CD4-positive, alpha-beta memory T cell (primary cell): Measurements from ENCODE around the gene HMGN4. TPM values are rescaled to one million over a fixed set of nuclear protein-coding genes. Genes with fewer than 3 reads are reported as not detected.

ENCODE experiments used
- CTCF ChIA-PET: fragments of 350-600 bp; sonication (Branson Sonifier 250); formaldehyde crosslinking; loops from one replicate; lab custom pipeline; 2021; ENCODE audit warnings: inconsistent platforms; ENCODE audit not compliant: partially characterized antibody; lab: Charles Lee
- POLR2A ChIA-PET: fragments of 350-600 bp; sonication (Branson Sonifier 250); formaldehyde crosslinking; loops from one replicate; lab custom pipeline; 2021; ENCODE audit not compliant: partially characterized antibody; lab: Charles Lee
- DNase-seq, 5 donors: peaks; one replicate each; pipeline versions ENCODE4 v3.0.0 to v3.0.0-alpha.2; 2020 to 2022; ENCODE audit warnings: mixed read lengths in 1 of 5
- H3K27ac ChIP-seq: one replicate; pipeline ENCODE4 v1.7.0; 2013; ENCODE audit warnings: low read depth, low read length
- H3K27me3 ChIP-seq: 2 replicates; pipeline ENCODE4 v1.7.0; 2013; ENCODE audit warnings: mild to moderate bottlenecking, low read length, moderate library complexity; ENCODE audit not compliant: insufficient read depth
- H3K36me3 ChIP-seq: 2 replicates; pipeline ENCODE4 v1.7.0; 2013; ENCODE audit warnings: mild to moderate bottlenecking, low read length, moderate library complexity; ENCODE audit not compliant: insufficient read depth
- H3K4me1 ChIP-seq: 2 replicates; pipeline ENCODE4 v1.7.0; 2013; ENCODE audit warnings: mild to moderate bottlenecking, low read length, moderate library complexity; ENCODE audit not compliant: insufficient read depth
- H3K4me3 ChIP-seq, 2 donors: one replicate each; pipeline ENCODE4 v1.7.0; 2013; ENCODE audit warnings: low read length in 2 of 2, mild to moderate bottlenecking in 1 of 2
- H3K9me3 ChIP-seq, 2 donors: one replicate each; pipeline ENCODE4 v1.7.0; 2013; ENCODE audit warnings: low read length in 2 of 2, control low read depth in 1 of 2; ENCODE audit not compliant: control insufficient read depth in 1 of 2
- H3K27ac Mint-ChIP-seq, 7 donors: one replicate each; pipeline ENCODE4 v1.8.0; 2020 to 2021; ENCODE audit warnings: mixed read lengths in 7 of 7, mild to moderate bottlenecking in 6 of 7, inconsistent platforms in 3 of 7, moderate library complexity in 3 of 7
- H3K27me3 Mint-ChIP-seq, 2 donors: one replicate each; pipeline ENCODE4 v1.8.0; 2020 to 2021; ENCODE audit warnings: mixed read lengths in 2 of 2
- H3K36me3 Mint-ChIP-seq, 2 donors: one replicate each; pipeline ENCODE4 v1.8.0; 2020 to 2021; ENCODE audit warnings: mixed read lengths in 2 of 2, inconsistent platforms in 1 of 2, mild to moderate bottlenecking in 1 of 2
- H3K4me1 Mint-ChIP-seq, 4 donors: one replicate each; pipeline ENCODE4 v1.8.0; 2020 to 2021; ENCODE audit warnings: mixed read lengths in 4 of 4, mild to moderate bottlenecking in 1 of 4
- H3K4me3 Mint-ChIP-seq, 8 donors: one replicate each; pipeline ENCODE4 v1.8.0; 2020 to 2021; ENCODE audit warnings: mixed read lengths in 8 of 8, mild to moderate bottlenecking in 7 of 8, moderate library complexity in 6 of 8, inconsistent platforms in 3 of 8
- H3K9me3 Mint-ChIP-seq, 8 donors: one replicate each; pipeline ENCODE4 v1.8.0; 2020 to 2021; ENCODE audit warnings: mixed read lengths in 8 of 8, mild to moderate bottlenecking in 5 of 8, inconsistent platforms in 3 of 8, moderate library complexity in 1 of 8
- intact Hi-C: fragments of 100-400 bp; cut with micrococcal nuclease; formaldehyde crosslinking; loops from one replicate; pipeline ENCODE4 v1.15.1; 2023
- polyA plus RNA-seq, 2 donors: library from polyadenylated mRNA; unstranded; fragments of 300-500 nt; fragmentation: Illumina TruSeq; gene quantifications; one replicate each; pipeline ENCODE4 v1.2.3, GENCODE V29; 2021
- total RNA-seq, 2 experiments: library from RNA; stranded (reverse); gene quantifications; one replicate each; pipeline ENCODE4 v1.2.3, GENCODE V29; 2021

HMGN4 gene
- total and polyA plus RNA-seq, 4 experiments from 2014 or later: 102 to 305 (median 130) TPM

DNA sequence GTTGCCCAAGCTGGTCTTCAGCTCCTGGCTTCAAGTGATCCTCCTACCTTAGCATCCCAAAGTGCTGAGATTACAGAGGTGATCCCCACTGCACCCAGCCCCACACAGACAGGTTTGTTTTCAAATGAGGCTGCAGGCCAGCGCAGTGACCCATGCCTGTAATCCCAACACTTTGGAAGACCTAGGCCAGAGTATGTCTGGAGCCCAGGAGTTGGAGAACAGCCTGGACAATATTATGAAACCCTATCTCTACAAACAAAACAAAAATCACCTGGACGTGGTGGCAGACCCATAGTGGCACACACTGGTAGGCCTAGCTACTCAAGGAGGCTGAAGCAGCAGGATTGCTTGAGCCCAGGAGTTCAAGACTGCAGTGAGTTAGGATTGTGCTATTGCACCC lies 8.0 kb upstream of the HMGN4 start:
- POLR2A ChIA-PET: interaction anchor here (0.7 to 1.4 kb wide), 3 partner anchors 9 to 280 kb away, joined by 3 to 4 read pairs (median 4); a partner anchor contains a TSS
- peaks cover 3 to 4% of the 10 kb centered on the region in 2 donors for H3K27me3 Mint-ChIP-seq
- peaks cover 21 to 37% (median 29%) of the 10 kb centered on the region in 4 donors for H3K4me1 Mint-ChIP-seq
- Histone ChIP-seq H3K27ac (no peak overlapping the region), H3K9me3 (no peaks in the 10 kb centered on the region), H3K36me3 (no peaks in the 10 kb centered on the region), H3K4me1 (peaks cover 25% of the 10 kb centered on the region), H3K4me3 (no peak overlapping the region), H3K27me3 (no peaks in the 10 kb centered on the region)
- peak overlapping the region in 1 of 7 donors; percentile 72 for H3K27ac Mint-ChIP-seq
- DNase-seq: no peak
- no peak overlapping the region for H3K4me3 Mint-ChIP-seq
- intact Hi-C loops: loop anchor here (10.0 kb wide), 1 partner anchor 475 kb away; a partner anchor contains a TSS
- CTCF ChIA-PET: interaction anchor here (0.5 kb wide), 1 partner anchor 120 kb away, joined by 3 read pairs; no protein-coding TSS in a partner anchor
- H3K36me3 Mint-ChIP-seq: peaks cover 0 to 10% of the 10 kb centered on the region in 2 donors
- peaks cover 0 to 9% (median 2%) of the 10 kb centered on the region in 8 donors for H3K9me3 Mint-ChIP-seq

DNA sequence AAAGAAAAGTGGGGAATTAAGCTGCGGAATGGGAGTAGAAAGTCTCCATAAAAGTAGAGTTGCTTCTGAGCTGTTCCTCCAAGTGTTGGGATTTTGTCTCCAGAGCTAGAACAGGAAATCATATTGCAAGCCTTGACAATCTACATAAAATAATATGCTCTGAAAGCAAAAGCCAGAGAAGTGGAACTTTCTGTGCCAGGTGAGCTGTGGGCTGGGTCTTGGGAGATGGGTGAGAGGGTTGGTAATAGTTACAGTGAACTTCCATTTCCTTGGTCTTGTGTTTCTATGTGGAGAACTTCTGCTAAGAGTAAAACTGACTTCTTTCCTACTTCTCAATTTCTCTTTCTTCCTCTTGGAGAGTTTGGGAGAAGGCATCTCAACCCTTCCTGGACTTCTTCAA lies 6.3 kb upstream of the HMGN4 start:
- Histone ChIP-seq H3K9me3 (no peaks in the 10 kb centered on the region), H3K36me3 (no peaks in the 10 kb centered on the region), H3K27ac (peak overlapping the region; percentile 74), H3K4me3 (no peak overlapping the region), H3K27me3 (no peaks in the 10 kb centered on the region), H3K4me1 (peaks cover 39% of the 10 kb centered on the region)
- intact Hi-C loops: loop anchor here (1.0 to 10.0 kb wide), 5 partner anchors 11 to 477 kb away; a partner anchor contains a TSS
- Mint-ChIP-seq H3K4me3 (peak overlapping the region in 5 of 8 donors; percentile 5 to 99 (median 94)), H3K27me3 (peaks cover 3 to 4% of the 10 kb centered on the region in 2 donors), H3K4me1 (peaks cover 28 to 46% (median 35%) of the 10 kb centered on the region in 4 donors), H3K36me3 (peaks cover 0 to 14% of the 10 kb centered on the region in 2 donors), H3K27ac (peak overlapping the region; percentile 91 to 99 (median 96)), H3K9me3 (peaks cover 0 to 9% (median 2%) of the 10 kb centered on the region in 8 donors)
- peak in 1 of 5 donors; percentile 10 for DNase-seq
- POLR2A ChIA-PET: interaction anchor here (1.2 to 3.8 kb wide), 13 partner anchors 11 to 260 kb away, joined by 3 to 66 read pairs (median 8); a partner anchor contains a TSS
- CTCF ChIA-PET: interaction anchor here (0.7 to 2.6 kb wide), 7 partner anchors 10 to 190 kb away, joined by 3 to 14 read pairs (median 3); no protein-coding TSS in a partner anchor

DNA sequence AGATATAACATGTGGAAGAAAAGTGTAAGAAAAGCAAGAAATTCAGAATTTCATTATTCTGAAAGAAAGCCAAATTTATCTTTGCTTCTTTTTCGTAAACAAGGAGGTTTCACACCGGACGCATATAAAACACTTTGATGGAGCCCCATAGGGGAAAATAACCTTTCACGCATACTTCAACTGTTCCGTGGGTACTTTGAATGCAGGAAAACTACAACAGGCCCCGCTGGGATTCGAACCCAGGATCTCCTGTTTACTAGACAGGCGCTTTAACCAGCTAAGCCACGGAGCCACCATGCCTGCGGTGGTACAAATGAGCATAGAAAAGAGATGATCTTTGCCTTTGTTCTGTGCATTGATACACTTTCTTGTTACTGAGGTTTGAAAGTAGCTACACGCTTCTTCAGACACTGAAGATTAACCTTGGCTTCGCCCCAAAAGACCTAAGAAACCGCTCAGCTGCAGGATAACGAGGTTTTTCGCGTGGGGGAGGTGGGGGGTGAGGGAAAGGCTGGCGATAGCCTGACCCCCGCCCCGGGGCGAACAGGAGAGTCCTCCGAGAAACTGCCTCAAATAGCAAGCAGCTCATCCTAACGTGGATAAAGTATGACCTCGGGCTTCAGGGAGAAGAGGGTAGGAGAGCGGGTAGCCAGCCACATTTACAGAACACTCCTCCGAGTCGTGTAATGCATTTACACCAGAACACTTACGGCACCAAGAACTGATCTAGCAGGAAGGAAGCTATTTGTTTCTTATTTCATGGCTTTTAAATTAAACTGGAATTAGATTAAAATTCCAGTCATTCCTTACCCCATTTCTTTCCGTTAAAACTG lies 5.3 kb upstream of the HMGN4 start:
- Mint-ChIP-seq H3K4me1 (peaks cover 33 to 51% (median 40%) of the 10 kb centered on the region in 4 donors), H3K27me3 (peaks cover 6 to 9% of the 10 kb centered on the region in 2 donors), H3K27ac (peak overlapping the region; percentile 91 to 99 (median 96)), H3K36me3 (peaks cover 0 to 23% of the 10 kb centered on the region in 2 donors), H3K9me3 (peaks cover 0 to 16% (median 4%) of the 10 kb centered on the region in 8 donors), H3K4me3 (peak overlapping the region; percentile 94 to 99 (median 96))
- ChIA-PET POLR2A (interaction anchor here (0.7 to 3.8 kb wide), 36 partner anchors 9 to 1152 kb away, joined by 3 to 66 read pairs (median 5); a partner anchor contains a TSS), CTCF (interaction anchor here (0.7 to 2.6 kb wide), 18 partner anchors 9 to 357 kb away, joined by 3 to 14 read pairs (median 4); no protein-coding TSS in a partner anchor)
- Histone ChIP-seq H3K4me3 (peak overlapping the region; percentile 86 to 93), H3K9me3 (no peaks in the 10 kb centered on the region), H3K27me3 (no peaks in the 10 kb centered on the region), H3K36me3 (no peaks in the 10 kb centered on the region), H3K4me1 (peaks cover 41% of the 10 kb centered on the region), H3K27ac (peak overlapping the region; percentile 74)
- DNase-seq: peak; percentile 90 to 94 (median 91)
- intact Hi-C loops: loop anchor here (1.0 to 10.0 kb wide), 5 partner anchors 12 to 478 kb away; a partner anchor contains a TSS

DNA sequence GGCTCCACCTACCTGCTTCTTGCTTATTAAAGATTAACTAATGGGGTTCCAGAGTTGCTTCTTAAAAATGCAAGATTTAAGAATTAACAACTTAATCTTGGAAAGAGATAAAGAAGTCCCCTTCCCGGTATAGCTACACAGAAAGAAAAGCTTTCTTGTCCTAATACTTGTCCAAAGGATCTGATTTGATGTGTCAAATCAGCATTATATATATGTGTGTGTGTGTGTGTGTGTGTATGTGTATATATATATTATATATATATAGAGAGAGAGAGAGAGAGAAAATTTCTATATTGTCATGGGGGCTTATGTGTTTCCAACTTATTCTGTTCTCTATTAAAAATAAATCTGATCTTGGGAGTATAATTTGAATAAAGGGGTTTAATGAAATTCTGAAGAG lies 4.6 kb upstream of the HMGN4 start:
- Histone ChIP-seq H3K27me3 (no peaks in the 10 kb centered on the region), H3K4me3 (peak overlapping the region; percentile 86 to 93), H3K36me3 (no peaks in the 10 kb centered on the region), H3K27ac (peak overlapping the region; percentile 74), H3K9me3 (no peaks in the 10 kb centered on the region), H3K4me1 (peaks cover 41% of the 10 kb centered on the region)
- CTCF ChIA-PET: interaction anchor here (0.7 to 2.6 kb wide), 14 partner anchors 9 to 358 kb away, joined by 3 to 14 read pairs (median 4); no protein-coding TSS in a partner anchor
- H3K9me3 Mint-ChIP-seq: peaks cover 0 to 17% (median 4%) of the 10 kb centered on the region in 8 donors
- intact Hi-C loops: loop anchor here (10.0 kb wide), 1 partner anchor 479 kb away; a partner anchor contains a TSS
- H3K4me1 Mint-ChIP-seq: peaks cover 33 to 57% (median 42%) of the 10 kb centered on the region in 4 donors
- POLR2A ChIA-PET: interaction anchor here (0.7 to 3.8 kb wide), 33 partner anchors 9 to 1151 kb away, joined by 3 to 66 read pairs (median 5); a partner anchor contains a TSS
- peaks cover 0 to 28% of the 10 kb centered on the region in 2 donors for H3K36me3 Mint-ChIP-seq
- H3K27ac Mint-ChIP-seq: peak overlapping the region; percentile 91 to 99 (median 96)
- DNase-seq: no peak
- H3K4me3 Mint-ChIP-seq: peak overlapping the region; percentile 94 to 99 (median 96)
- peaks cover 7 to 10% of the 10 kb centered on the region in 2 donors for H3K27me3 Mint-ChIP-seq

DNA sequence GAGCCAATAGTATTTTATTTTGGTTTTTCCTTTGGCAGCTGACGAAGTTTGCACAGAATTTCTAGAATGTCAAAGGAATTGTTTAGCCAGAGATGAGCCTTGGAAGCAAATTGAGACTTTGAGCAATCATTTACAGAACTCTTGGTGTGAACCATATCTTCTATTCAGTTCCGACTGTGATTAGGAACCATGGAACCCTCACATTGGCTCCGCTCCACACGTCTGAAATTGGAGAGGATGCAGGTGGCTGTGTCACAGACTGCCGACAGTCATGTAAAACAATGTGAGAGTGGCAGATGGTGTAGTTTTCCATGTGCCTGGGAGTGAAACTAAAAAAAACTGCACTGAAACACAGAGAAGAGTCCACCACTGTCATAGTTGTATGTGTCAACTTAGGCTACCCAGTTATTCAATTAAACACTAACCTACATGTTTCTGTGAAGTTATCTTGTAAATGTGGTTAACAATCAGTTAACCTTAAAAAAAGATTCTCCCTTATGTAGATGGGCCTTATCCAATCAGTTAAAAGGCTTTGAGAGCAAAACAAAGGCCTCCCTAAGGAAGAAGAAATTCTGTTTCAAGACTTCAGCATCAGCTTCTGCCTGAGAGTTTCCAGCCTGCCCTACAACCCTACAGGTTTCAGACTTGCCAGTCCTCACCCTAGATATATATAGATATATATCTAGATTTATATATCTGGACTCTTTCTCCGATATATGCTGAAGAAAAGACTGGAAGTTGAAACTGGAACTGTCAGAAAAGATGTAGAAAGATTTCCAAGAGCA lies 3.3 kb upstream of the HMGN4 start:
- peaks cover 54% of the 10 kb centered on the region for H3K4me1 ChIP-seq
- peak overlapping the region in 3 of 7 donors; percentile 23 to 60 (median 47) for H3K27ac Mint-ChIP-seq
- peak overlapping the region in 3 of 8 donors; percentile 5 to 26 (median 7) for H3K4me3 Mint-ChIP-seq

More for the DNA sequence above, 3.3 kb upstream of the HMGN4 start:
- no peaks in the 10 kb centered on the region for H3K9me3 ChIP-seq
- no peak overlapping the region for H3K27ac ChIP-seq
- Mint-ChIP-seq H3K27me3 (peaks cover 7 to 10% of the 10 kb centered on the region in 2 donors), H3K36me3 (peaks cover 2 to 36% of the 10 kb centered on the region in 2 donors), H3K9me3 (peaks cover 0 to 17% (median 4%) of the 10 kb centered on the region in 8 donors), H3K4me1 (peaks cover 42 to 70% (median 51%) of the 10 kb centered on the region in 4 donors)
- intact Hi-C loops: loop anchor here (5.0 to 10.0 kb wide), 2 partner anchors 133 to 480 kb away; partner anchors contain the start of gene BTN3A1
- no peak overlapping the region for H3K4me3 ChIP-seq
- ChIA-PET POLR2A (interaction anchor here (0.7 to 6.5 kb wide), 5 partner anchors 9 to 515 kb away, joined by 3 to 181 read pairs (median 77); a partner anchor contains a TSS), CTCF (interaction anchor here (0.6 to 0.7 kb wide), 2 partner anchors 16 to 376 kb away, joined by 3 read pairs; no protein-coding TSS in a partner anchor)
- H3K27me3 ChIP-seq: no peaks in the 10 kb centered on the region
- H3K36me3 ChIP-seq: peaks cover 3% of the 10 kb centered on the region
- no peak for DNase-seq
